Measurements from ENCODE around the gene PPM1D. TPM values are rescaled to one million over a fixed set of nuclear protein-coding genes. Genes with fewer than 3 reads are reported as not detected.

The PPM1D gene
- total RNA-seq, 2 experiments from 2014 or later, result 18.1 to 18.3 TPM

DNA sequence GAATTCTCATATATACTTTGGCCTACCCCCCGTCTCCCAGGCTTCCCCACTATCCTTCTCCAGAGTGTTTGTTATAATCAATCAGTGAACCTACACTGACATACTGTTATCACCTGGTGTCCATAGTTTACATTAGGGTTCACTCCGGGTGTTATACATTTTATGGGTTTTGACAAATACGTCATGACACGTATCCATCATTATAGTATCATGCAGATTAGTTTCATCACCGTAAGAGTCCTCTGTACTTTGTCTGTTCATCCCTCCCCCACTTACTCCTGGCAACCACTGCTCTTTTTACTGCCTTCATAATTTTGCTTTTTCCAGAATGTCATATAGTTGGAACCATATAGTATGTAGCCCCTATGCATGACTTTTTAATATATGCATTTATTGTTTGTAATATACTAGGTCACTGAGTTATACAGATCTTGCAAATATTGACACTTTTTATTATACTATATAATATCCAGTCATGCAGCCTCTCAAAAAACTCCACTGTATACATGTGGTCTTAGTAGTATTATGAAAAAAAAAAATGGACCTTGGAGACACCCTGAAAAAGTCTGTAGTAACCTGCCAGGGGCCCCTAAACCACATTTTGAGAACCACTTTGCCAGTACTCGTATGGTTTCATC, 28.4 kb downstream of the PPM1D start:
- intact Hi-C loops (cut with DNase I, micrococcal nuclease), result no loop called here
- peaks cover 22% of the 10 kb centered on the region for H3K4me1 Mint-ChIP-seq (ENCODE audit: low read depth)
- POLR2A ChIA-PET, result no interaction called here
- H3K27me3 Mint-ChIP-seq, result no peaks in the 10 kb centered on the region
- TF ChIP-seq, protein P1, sequence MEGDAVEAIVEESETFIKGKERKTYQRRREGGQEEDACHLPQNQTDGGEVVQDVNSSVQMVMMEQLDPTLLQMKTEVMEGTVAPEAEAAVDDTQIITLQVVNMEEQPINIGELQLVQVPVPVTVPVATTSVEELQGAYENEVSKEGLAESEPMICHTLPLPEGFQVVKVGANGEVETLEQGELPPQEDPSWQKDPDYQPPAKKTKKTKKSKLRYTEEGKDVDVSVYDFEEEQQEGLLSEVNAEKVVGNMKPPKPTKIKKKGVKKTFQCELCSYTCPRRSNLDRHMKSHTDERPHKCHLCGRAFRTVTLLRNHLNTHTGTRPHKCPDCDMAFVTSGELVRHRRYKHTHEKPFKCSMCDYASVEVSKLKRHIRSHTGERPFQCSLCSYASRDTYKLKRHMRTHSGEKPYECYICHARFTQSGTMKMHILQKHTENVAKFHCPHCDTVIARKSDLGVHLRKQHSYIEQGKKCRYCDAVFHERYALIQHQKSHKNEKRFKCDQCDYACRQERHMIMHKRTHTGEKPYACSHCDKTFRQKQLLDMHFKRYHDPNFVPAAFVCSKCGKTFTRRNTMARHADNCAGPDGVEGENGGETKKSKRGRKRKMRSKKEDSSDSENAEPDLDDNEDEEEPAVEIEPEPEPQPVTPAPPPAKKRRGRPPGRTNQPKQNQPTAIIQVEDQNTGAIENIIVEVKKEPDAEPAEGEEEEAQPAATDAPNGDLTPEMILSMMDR (IDR thresholded peaks at IDR 0.05), result no peak
- no peaks in the 10 kb centered on the region for H3K9me3 ChIP-seq (ENCODE audit: control insufficient read depth in 1 of 2, insufficient read depth in 1 of 2, low read length in 2 of 2)
- H3K36me3 Mint-ChIP-seq (ENCODE audit: low read depth), result peaks cover 21% of the 10 kb centered on the region
- CTCF ChIA-PET, result no interaction called here
- H3K27me3 ChIP-seq (ENCODE audit: control insufficient read depth in 1 of 2, insufficient read depth in 2 of 2, low read length in 2 of 2), result no peaks in the 10 kb centered on the region
- no peak overlapping the region for H3K4me3 Mint-ChIP-seq
- H3K27ac ChIP-seq (ENCODE audit: low read depth in 1 of 2, low read length in 2 of 2), result no peak overlapping the region
- H3K4me3 ChIP-seq (ENCODE audit: low read length), result no peak overlapping the region
- no peak for ATAC-seq (ENCODE audit: poor library complexity)
- no peak for DNase-seq
- H3K9me3 Mint-ChIP-seq, result no peaks in the 10 kb centered on the region
- H3K36me3 ChIP-seq (ENCODE audit: insufficient read depth, low read length), result peaks cover 13% of the 10 kb centered on the region
- no peaks in the 10 kb centered on the region for H3K4me1 ChIP-seq (ENCODE audit: insufficient read depth, low read length)
- no peak overlapping the region for H3K27ac Mint-ChIP-seq

DNA sequence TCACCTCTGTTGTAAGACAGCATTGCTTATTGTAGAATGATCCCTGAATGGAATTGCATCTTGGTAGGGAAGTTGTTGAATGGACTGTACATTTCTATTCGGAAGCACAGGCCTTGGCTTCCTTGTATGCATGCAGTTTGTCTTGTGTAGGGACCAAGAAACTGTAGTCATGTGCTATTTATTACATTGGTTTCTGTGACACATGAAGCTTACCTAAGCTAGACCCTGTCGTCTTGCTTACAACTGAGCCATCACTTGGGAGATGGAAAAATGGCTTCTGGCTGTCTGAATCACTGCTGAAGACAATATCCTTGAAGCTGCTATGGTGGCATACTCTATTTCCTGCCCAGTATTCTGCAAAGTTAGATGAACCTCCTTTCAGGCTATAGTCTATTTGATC, 29.1 kb downstream of the PPM1D start:
- H3K4me3 ChIP-seq (ENCODE audit: low read length), result no peak overlapping the region
- no peaks in the 10 kb centered on the region for H3K9me3 ChIP-seq (ENCODE audit: control insufficient read depth in 1 of 2, insufficient read depth in 1 of 2, low read length in 2 of 2)
- H3K36me3 Mint-ChIP-seq (ENCODE audit: low read depth), result peaks cover 23% of the 10 kb centered on the region
- H3K27me3 Mint-ChIP-seq, result no peaks in the 10 kb centered on the region
- peaks cover 13% of the 10 kb centered on the region for H3K36me3 ChIP-seq (ENCODE audit: insufficient read depth, low read length)
- no peak for DNase-seq
- no peak for ATAC-seq (ENCODE audit: poor library complexity)
- TF ChIP-seq, protein P1 (IDR thresholded peaks at IDR 0.05), result no peak
- intact Hi-C loops (cut with DNase I, micrococcal nuclease), result no loop called here
- no peaks in the 10 kb centered on the region for H3K4me1 ChIP-seq (ENCODE audit: insufficient read depth, low read length)
- H3K27ac ChIP-seq (ENCODE audit: low read depth in 1 of 2, low read length in 2 of 2), result no peak overlapping the region
- H3K27me3 ChIP-seq (ENCODE audit: control insufficient read depth in 1 of 2, insufficient read depth in 2 of 2, low read length in 2 of 2), result no peaks in the 10 kb centered on the region
- POLR2A ChIA-PET, result no interaction called here
- H3K4me3 Mint-ChIP-seq, result no peak overlapping the region
- no peaks in the 10 kb centered on the region for H3K9me3 Mint-ChIP-seq
- peak overlapping the region; percentile 44 for H3K27ac Mint-ChIP-seq
- CTCF ChIA-PET, result no interaction called here
- peaks cover 17% of the 10 kb centered on the region for H3K4me1 Mint-ChIP-seq (ENCODE audit: low read depth)

DNA sequence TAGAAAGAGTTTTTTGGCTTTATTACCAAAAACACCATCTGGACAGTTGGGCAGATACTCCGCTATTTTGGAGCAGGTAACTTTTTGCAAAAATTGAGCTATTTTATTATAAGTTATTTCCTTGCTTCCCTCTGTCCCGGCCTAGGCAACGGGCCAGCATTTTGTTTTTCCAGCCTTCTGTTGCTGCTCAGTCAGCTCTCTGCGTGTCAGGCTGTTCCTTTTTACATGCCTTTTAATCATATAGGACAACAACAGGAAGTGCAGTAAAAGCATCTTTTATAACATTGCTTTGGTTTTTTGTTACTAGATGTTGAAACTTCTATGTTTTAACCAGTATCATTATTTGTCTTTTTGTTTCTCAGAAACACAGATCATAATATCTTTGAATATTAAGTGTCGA, 30.4 kb downstream of the PPM1D start:
- ChIA-PET CTCF (interaction anchor here (0.9 to 1.2 kb wide), 2 partner anchors 8 to 10 kb away, joined by 3 read pairs; no protein-coding TSS in a partner anchor), POLR2A (interaction anchor here (0.5 to 1.4 kb wide), 2 partner anchors 46 to 53 kb away, joined by 5 read pairs; no protein-coding TSS in a partner anchor)
- peaks cover 17% of the 10 kb centered on the region for H3K4me1 Mint-ChIP-seq (ENCODE audit: low read depth)
- intact Hi-C loops (cut with DNase I, micrococcal nuclease), result loop anchor here in 1 of 2 experiments (10.0 kb wide), 1 partner anchor 166 kb away; no protein-coding TSS in a partner anchor
- H3K36me3 ChIP-seq (ENCODE audit: insufficient read depth, low read length), result peaks cover 17% of the 10 kb centered on the region
- TF ChIP-seq, protein P1 (IDR thresholded peaks at IDR 0.05), result no peak
- peak overlapping the region; percentile 75 for H3K27ac Mint-ChIP-seq
- no peak for DNase-seq
- H3K27ac ChIP-seq (ENCODE audit: low read depth in 1 of 2, low read length in 2 of 2), result no peak overlapping the region
- H3K9me3 Mint-ChIP-seq, result no peaks in the 10 kb centered on the region
- no peaks in the 10 kb centered on the region for H3K9me3 ChIP-seq (ENCODE audit: control insufficient read depth in 1 of 2, insufficient read depth in 1 of 2, low read length in 2 of 2)
- ATAC-seq (ENCODE audit: poor library complexity), result no peak
- H3K4me3 ChIP-seq (ENCODE audit: low read length), result no peak overlapping the region
- no peak overlapping the region for H3K4me3 Mint-ChIP-seq
- no peaks in the 10 kb centered on the region for H3K27me3 Mint-ChIP-seq
- H3K36me3 Mint-ChIP-seq (ENCODE audit: low read depth), result peaks cover 32% of the 10 kb centered on the region
- H3K4me1 ChIP-seq (ENCODE audit: insufficient read depth, low read length), result no peaks in the 10 kb centered on the region
- no peaks in the 10 kb centered on the region for H3K27me3 ChIP-seq (ENCODE audit: control insufficient read depth in 1 of 2, insufficient read depth in 2 of 2, low read length in 2 of 2)
